HEK293 (cell line): ENCODE measurements around the gene CHAC1.

Source experiments
- SP2 ChIP-seq: fragments of 450-650 bp; formaldehyde crosslinking; IDR thresholded peaks from 2 replicates; pipeline ENCODE4 v1.5.1; 2016; ENCODE audit warnings: missing biosample characterization, missing genetic modification characterization
- TCF7L2 ChIP-seq: IDR thresholded peaks from 2 replicates; pipeline ENCODE4 v1.6.1; 2011; ENCODE audit warnings: low read depth, mild to moderate bottlenecking, inconsistent platforms, low read length, moderate library complexity, borderline replicate concordance
- ZFP41 ChIP-seq: fragments of 450-650 bp; formaldehyde crosslinking; IDR thresholded peaks from 2 replicates; pipeline ENCODE4 v1.5.1; 2016; ENCODE audit warnings: missing biosample characterization, missing genetic modification characterization, borderline replicate concordance
- ZNF112 ChIP-seq: fragments of 450-650 bp; formaldehyde crosslinking; IDR thresholded peaks from 2 replicates; pipeline ENCODE4 v1.5.0; 2017; ENCODE audit warnings: missing biosample characterization, missing genetic modification characterization
- ZNF138 ChIP-seq: fragments of 450-650 bp; formaldehyde crosslinking; IDR thresholded peaks from 2 replicates; pipeline ENCODE4 v1.5.1; 2016; ENCODE audit warnings: missing biosample characterization, missing genetic modification characterization, borderline replicate concordance
- ZNF146 ChIP-seq: fragments of 450-650 bp; formaldehyde crosslinking; IDR thresholded peaks from 2 replicates; pipeline ENCODE4 v1.5.1; 2016; ENCODE audit warnings: missing biosample characterization, missing genetic modification characterization
- ZNF768 ChIP-seq: fragments of 450-650 bp; formaldehyde crosslinking; IDR thresholded peaks from 2 replicates; pipeline ENCODE4 v1.5.1; 2018; ENCODE audit warnings: missing biosample characterization, mild to moderate bottlenecking, missing genetic modification characterization
- ZNF830 ChIP-seq: fragments of 450-650 bp; IDR thresholded peaks from 2 replicates; pipeline ENCODE4 v1.5.0; 2018; ENCODE audit warnings: missing biosample characterization, missing genetic modification characterization, low read depth, mild to moderate bottlenecking, moderate library complexity
- ZSCAN16 ChIP-seq: fragments of 450-650 bp; formaldehyde crosslinking; IDR thresholded peaks from 2 replicates; pipeline ENCODE4 v1.5.1; 2016; ENCODE audit warnings: missing biosample characterization, missing genetic modification characterization
- TF ChIP-seq, protein P1 (sequence below): fragments of 450-650 bp; formaldehyde crosslinking; IDR thresholded peaks from 2 replicates; pipeline ENCODE4 v1.5.1; 2016; ENCODE audit warnings: missing biosample characterization, missing genetic modification characterization

DNA sequence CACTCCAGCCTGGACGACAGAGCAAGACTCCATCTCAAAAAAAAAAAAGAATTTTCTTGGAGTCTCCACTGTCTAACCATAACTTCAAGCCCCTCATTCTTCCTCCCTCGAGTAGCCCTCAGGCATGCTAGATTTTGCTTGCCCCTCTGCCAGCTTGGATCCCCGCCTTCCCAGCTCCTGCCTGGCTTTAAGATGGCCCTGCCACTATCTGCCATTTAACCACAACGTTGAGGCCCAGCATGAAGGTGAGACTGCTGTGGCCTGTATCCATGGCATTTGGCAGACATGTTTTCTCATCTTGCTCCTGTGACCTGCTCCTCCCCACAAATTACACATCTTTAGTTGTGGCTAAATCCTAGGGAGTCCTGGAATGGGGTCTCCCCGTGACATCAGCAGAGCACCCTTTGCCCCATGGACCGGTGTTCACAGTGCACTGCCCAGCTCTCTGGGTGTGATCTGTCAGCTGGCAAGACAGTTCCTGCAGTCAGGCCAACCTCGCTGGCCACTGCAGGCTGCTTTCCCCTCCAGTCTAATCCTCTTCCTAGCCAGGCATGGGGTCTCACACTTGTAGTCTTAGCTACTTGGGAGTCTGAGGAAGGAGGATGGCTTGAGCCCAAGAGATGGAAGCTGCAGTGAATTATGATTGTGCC is 48.6 kb upstream of the CHAC1 start:
- TF ChIP-seq ZNF138 (no peak), TCF7L2 (no peak), ZSCAN16 (tag by site-specific recombination) (no peak), ZNF112 (tag by site-specific recombination) (no peak), SP2 (no peak), ZNF146 (tag by site-specific recombination) (no peak), ZNF768 (tag by site-specific recombination) (no peak), ZNF830 (tag by site-specific recombination) (no peak), ZFP41 (tag by site-specific recombination) (no peak)
- TF ChIP-seq, protein P1, sequence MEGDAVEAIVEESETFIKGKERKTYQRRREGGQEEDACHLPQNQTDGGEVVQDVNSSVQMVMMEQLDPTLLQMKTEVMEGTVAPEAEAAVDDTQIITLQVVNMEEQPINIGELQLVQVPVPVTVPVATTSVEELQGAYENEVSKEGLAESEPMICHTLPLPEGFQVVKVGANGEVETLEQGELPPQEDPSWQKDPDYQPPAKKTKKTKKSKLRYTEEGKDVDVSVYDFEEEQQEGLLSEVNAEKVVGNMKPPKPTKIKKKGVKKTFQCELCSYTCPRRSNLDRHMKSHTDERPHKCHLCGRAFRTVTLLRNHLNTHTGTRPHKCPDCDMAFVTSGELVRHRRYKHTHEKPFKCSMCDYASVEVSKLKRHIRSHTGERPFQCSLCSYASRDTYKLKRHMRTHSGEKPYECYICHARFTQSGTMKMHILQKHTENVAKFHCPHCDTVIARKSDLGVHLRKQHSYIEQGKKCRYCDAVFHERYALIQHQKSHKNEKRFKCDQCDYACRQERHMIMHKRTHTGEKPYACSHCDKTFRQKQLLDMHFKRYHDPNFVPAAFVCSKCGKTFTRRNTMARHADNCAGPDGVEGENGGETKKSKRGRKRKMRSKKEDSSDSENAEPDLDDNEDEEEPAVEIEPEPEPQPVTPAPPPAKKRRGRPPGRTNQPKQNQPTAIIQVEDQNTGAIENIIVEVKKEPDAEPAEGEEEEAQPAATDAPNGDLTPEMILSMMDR (tag by site-specific recombination): no peak
